GM12801 (cell line): Measurements from ENCODE around the gene TTL.

Experiments used
- TF ChIP-seq, protein P1 (sequence below): IDR thresholded peaks from one replicate; pipeline ENCODE4 v1.5.1; 2011; ENCODE audit warnings: control low read depth; ENCODE audit not compliant: insufficient read length; ENCODE audit errors: extremely low read depth

Gene TTL

DNA sequence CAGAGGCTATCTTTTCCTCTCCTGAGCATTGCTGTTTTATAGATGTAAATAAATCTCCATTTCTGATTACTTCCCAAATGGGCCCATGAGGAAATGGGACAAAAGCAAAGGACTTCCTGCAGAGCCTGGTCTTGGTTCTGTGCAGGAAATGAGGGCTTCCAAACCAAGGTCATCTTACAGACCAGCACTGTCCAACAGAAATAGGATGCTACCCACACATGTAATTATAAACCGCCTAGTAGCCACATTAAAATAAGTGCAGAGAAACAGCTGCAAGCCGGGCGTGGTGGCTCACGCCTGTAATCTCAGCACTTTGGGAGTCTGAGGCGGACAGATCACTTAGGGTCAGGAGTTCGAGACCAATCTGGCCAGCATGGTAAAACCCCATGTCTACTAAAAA lies 6.2 kb downstream of the TTL start:
- TF ChIP-seq, protein P1, sequence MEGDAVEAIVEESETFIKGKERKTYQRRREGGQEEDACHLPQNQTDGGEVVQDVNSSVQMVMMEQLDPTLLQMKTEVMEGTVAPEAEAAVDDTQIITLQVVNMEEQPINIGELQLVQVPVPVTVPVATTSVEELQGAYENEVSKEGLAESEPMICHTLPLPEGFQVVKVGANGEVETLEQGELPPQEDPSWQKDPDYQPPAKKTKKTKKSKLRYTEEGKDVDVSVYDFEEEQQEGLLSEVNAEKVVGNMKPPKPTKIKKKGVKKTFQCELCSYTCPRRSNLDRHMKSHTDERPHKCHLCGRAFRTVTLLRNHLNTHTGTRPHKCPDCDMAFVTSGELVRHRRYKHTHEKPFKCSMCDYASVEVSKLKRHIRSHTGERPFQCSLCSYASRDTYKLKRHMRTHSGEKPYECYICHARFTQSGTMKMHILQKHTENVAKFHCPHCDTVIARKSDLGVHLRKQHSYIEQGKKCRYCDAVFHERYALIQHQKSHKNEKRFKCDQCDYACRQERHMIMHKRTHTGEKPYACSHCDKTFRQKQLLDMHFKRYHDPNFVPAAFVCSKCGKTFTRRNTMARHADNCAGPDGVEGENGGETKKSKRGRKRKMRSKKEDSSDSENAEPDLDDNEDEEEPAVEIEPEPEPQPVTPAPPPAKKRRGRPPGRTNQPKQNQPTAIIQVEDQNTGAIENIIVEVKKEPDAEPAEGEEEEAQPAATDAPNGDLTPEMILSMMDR = no peak

DNA sequence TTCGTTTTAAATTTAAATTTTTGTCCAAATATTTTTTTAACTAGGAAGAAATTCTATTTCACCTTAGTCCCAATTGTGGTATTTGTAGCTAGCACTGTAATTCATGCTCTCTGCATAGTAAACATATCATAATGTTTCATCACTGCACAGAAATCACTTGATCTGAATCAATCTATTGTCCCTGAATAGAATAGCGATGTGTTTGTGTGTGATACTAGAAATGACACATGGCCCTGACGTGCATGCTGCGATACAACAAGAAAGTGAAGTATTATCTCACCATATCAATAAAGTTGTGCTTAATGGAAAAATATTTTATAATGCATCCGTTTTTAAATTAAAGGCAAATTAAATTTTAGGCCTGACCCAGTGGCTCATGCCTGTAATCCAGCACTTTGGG lies 10.0 kb downstream of the TTL start:
- TF ChIP-seq, protein P1 = no peak

DNA sequence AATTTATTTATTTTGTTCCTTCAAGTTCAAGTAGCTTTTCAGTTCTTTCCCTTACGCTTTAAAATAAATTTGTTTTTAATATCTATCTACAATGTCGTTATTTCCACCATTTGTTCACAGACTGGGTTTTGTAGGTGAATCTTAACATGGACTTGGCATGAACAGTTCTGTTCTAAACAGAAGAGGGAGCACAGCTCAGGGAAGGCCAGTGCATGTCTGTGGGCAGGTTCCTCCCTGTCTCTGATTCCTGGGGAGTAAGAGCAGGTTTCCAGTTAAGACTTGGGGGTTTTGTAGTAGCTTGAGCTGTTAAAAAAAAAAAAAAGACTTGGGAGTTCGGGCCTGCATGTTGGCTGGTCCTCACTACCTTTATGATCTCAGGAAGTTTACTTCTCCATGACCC lies 11.1 kb downstream of the TTL start:
- TF ChIP-seq, protein P1 = no peak

DNA sequence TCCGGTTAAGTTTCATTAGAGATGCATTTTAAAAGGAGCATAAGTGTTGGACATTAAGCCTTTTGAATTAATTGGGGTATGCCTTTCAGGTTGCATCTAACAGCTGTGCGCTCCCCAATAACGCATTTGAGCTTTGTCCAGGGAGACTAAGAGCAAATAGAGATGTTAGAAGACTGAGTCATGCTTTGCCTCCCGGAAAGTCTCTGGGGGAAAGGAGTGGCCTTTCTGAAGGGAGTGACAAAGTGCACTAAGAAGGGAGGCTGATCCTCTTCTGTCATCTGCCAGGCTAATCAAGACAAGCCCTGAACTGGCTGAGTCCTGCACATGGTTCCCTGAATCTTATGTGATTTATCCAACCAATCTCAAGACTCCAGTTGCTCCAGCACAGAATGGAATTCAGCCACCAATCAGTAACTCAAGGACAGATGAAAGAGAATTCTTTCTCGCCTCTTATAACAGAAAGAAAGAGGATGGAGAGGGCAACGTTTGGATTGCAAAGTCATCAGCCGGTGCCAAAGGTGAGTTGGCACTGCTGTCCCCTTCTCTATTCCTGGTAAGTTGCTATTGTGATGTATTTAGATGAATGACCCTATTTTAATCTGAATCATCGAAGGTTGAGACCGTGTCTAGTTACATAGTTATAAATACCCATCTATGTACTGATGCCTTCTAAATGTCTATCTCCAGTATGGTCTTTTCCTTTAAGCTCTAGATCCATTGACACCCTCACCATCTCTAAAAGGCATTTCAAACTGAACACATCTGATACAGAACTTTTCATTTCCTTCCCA lies 12.1 kb downstream of the TTL start:
- TF ChIP-seq, protein P1 = no peak

DNA sequence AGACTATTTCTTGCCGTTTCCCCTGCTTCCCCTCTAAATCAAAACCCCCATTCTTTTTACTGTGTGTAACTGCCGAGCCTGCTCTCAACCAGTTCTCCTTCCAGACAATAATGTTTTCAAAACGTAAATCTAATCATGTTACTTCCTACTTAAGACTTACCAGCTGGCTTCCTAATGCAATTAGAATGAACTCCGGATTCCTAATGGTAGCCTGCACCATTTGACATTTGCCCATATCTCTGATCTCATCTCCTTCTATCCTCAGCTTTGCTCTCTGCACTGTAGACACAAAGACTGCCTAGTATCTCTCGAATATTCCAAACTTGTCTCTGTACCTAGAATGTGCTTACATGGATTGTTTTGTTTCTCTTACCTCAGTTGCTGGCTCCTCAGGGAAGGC lies 12.9 kb downstream of the TTL start:
- TF ChIP-seq, protein P1 = no peak

DNA sequence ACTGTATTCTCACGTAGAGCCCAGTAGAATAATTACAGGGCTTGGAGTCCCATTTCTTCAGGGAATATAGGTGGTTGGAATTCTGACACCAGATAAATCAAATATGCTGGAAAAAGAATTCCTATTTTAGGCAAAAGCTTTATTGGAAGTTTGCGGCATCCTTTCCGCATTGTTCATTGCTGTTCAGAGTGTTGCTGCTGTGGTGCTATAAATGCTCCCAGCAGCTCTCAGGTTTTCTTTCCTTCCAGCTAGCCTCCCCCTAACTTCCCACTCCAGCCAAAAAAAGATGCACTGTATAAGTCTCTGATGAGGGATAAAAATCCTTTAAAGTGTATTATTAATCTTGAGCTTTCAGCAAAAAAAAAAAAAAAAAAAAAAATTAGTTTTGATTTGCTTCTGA lies 34.8 kb downstream of the TTL start:
- TF ChIP-seq, protein P1 = no peak

DNA sequence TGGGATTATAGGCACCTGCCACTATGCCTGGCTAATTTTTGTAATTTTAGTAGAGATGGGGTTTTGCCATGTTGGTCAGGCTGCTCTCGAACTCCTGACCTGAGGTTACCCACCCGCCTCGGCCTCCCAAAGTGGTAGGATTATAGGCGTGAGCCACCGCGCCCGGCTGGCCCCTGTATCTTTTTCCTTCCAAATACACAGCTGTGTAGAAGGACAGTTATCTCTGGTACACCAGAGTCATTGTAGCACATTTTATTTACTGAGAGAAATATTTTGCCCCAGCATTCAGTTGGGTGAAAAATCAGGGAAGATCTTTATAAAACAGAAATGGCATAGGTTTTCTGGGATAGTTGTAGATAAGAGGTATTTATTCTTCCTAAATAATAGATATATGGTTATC lies 36.9 kb downstream of the TTL start:
- TF ChIP-seq, protein P1 = no peak
